Activated naive CD4-positive, alpha-beta T cell treated with Interleukin-2 at 50 U/mL for 16 hours (primary cell): Measurements from ENCODE around the gene U2AF1.
"Not testable (repeated sequence)": the region's sequence is repeated elsewhere in the genome, so short reads cannot be mapped to it uniquely, and the experiment has no call there.

Experiments
- DNase-seq: peaks from one replicate; pipeline ENCODE4 v3.0.0-alpha.2; 2020

U2AF1 gene

DNA sequence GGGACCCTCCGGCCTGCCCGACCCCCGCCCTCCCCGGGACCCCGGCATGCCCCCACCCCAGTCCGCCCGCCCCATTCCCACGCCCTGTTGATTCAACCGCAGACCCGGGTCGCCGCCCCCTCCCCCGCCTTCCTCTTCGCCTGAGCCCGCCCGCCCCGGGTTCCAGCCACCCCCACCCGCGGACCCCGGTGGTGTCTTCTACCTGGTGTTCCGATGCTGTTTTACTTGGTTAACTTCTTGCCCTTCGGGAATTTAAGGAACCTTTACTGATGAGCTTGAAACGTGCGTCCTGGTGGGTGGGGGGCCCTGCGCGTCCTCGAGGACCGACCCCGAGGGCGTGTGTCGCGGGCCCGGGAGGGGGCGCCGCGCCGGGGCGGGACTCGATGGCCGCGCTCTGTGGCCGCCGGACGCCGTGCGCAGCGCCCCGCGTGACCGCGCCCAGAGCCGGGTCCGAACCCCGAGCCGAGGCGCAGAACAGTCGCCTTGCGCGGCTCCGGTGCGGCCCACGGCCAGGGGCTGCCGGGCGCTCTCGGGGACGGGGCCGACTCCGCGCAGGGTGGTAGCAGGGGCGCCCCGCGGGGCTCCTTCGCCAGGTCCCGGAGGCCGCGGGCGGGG, 31.2 kb downstream of the U2AF1 start:
- not testable (repeated sequence) for DNase-seq

DNA sequence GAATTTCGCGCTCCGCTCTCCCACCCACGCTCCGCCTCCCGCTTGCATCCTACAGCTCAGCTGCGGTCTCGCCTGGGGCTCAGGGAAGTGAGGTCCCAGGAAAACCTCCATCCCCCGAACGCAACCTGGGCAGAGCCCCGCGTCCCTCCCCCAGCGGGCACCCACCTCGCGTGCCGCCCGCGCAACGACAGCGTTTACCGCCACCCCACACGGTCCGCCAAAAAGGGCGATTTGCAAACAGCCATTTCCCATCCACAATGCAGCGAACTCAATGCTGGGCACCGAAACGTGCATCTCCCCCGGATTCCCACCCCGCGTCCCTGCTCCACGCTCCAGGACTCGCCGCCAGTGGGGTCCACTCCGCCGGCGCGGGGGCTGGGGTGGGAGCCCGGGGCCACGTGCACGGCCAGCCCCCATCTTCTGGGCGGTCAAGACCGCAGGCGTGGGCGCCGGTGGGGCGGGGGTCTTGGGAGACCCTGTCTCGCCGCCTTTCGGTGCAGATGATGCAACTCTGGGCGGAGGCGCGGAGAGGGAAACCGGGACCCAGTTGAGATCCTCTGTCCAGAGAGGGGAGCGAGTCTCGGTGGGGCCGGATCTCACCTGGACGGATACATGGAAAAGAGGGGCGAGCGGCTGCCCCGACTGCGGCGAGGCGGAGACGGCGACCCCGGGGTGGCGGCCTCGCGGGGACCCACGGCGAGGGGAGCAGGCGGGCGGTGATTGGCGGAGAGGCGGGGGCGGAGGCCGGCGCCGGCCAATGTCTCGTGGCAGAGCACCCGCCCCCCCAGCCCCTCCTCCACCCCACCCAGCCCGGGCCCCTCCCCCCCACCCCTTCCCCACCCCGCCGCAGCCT, 32.0 kb downstream of the U2AF1 start, which contains the start of gene CBS:
Gene CBS, minus strand, starts transcription at position 666 of the 853 bp plus-strand sequence. CDS start 3,642 bp downstream, outside the sequence.
- not testable (repeated sequence) for DNase-seq

DNA sequence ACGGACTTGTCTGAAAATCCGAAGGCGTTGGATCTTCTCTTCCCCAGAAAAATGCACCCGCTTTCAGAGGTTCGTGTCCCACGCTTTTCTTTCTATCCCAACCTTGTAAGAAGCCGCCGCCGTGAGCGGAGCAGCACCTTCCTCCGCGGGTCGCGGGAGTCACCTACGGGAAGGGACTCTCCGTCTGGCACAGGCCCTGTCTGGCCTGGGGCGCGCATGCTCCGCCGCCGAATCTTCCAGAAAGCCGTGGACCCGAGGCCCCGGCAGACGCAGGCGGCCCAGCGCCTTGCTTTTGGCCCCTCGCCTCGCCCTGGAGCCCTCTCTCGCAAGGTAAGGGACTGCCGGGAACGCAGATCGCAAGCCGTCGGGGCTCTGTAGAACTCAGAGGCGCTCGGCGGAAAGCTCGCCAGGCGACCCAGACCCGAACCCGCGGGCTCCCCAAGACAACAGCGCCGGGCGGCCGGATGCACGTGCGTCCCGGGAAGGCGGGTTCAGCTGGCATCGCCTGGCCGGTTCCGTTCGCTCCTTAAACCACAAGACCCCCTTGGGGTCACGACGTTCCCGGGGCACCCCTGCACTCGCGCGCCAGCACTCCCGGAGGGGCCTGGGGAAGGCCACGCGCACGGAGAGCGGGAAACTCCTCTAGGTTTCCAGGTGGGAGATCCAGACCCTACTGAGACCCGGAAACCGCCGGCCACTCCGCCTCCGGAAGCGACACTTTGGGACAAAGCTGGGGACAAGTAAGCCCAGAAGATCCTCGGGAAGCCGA, 32.8 kb downstream of the U2AF1 start:
- not testable (repeated sequence) for DNase-seq

DNA sequence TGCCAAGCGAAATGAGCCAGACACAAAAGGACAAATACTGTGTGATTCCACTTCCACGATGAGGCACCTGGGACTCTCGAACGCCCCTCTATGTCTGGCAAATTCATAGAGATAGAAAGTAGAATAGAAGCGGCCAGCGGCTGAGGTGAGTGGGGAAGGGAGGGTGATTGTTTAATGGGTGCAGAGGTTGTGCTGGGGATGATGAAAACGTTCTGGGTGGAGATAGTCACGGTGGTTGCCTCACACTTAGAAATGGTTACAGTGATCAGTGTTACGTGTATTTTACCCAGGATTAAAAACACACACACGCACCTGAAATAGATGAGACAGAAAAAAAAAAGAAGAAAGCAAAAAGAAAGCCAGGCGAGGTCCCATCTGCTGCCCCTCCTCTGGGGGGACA, 34.6 kb downstream of the U2AF1 start:
- DNase-seq: not testable (repeated sequence)

DNA sequence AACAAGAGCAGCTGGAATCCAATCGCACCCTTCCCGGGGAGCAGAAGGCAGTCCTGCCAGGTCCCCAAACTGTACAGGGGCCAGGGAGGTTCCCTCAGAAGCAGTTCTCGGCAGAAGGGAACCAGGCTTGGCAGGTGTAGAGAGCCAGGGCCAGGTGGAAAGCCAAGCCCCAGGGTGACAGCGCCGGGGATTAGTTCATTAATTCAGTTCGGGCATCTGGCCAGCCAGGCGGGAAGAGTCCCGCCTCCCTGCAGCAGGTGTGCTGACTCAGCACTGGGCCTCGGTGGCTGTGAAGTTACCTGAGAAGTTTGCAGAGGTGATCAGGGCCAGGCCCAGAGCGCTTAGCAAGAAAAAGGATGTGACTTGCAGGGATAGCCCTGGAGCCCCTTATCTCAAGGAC, 37.7 kb downstream of the U2AF1 start:
- DNase-seq: not testable (repeated sequence)

DNA sequence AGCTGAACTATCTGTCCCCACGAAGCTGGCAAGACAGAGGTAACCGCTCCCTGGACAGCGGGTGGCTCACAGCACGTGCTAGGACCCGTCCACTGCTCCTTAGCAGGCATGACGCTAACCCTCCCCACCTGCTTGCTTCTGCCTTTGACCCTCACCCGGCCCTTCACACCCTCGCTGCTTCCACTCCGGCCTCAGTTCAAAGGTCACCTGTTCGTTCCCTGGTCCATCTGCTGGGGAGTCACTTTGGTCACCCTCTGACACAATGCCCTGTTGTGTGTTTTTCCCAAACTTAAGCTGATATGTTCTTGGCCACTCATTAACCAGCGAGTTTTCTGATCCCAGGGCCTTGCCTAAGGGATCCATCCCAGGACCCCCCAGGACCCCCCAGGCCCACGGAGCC, 39.3 kb downstream of the U2AF1 start:
- not testable (repeated sequence) for DNase-seq

DNA sequence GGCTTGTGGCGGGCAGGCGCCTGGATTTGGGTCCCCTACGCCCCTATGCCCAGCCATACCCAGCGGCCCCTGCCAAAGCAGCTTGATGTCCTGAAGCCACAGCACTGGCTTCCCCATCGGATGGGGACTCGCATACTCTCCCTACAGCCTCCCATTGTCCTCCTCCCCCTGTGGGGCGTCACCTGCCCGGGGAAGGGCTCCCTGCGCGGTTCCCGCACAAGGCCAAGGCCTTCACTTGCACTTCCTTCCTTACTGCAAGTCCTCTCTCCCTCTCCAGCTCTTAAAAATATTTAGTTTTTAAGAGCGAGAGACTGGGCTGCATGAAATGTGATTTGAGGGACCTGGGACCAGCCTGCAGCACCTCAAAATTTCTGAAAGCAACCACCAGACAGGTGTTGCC, 40.7 kb downstream of the U2AF1 start:
- not testable (repeated sequence) for DNase-seq

DNA sequence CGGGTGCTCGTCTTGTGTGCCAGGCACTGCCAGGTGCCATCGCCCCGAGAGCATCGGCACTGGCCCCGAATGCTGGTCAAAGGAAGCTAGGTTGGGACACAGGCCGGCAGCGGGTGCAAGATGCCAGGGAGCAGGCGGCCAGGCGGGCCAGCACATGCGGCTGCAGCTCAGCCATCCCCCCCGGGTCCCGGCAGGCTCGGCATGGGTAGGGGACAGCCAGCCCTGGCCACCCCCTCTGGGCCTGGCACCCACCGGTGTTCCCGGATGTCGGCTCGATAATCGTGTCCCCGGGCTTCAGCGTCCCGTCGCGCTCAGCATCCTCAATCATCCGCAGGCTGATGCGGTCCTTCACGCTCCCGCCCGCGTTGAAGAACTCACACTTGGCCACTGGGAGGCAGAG, 41.4 kb downstream of the U2AF1 start:
- not testable (repeated sequence) for DNase-seq

DNA sequence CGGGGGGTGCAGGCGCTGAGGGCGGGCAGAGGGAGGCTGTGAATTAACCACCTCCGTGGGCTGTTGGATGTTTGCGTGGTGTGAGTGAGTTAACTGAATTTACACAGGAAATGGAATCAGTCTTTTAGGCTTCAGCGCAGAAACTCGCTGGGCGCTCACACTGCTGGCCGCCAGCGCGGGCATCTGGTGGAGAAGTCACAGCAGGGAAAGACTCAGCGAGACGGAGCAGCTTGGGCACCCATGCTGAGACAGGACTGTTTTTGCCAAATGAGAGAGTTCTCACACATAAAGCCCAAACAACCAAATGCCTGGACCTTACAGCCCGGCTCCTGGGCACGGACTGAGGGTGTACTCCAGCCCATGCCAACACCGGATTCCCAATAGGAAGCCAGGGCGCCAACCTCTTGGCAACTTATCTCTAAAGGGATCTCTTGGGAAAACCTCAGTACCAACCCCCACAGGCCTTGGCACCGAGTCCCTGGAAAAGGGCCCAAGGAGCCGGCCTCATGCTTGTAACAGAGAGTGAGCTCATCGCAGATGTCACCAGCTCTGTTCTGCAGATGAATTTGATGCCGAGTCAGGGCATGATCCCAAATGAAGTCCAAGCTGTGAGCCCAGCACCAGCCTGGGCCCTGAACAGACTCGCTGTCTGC, 43.0 kb downstream of the U2AF1 start:
- not testable (repeated sequence) for DNase-seq

DNA sequence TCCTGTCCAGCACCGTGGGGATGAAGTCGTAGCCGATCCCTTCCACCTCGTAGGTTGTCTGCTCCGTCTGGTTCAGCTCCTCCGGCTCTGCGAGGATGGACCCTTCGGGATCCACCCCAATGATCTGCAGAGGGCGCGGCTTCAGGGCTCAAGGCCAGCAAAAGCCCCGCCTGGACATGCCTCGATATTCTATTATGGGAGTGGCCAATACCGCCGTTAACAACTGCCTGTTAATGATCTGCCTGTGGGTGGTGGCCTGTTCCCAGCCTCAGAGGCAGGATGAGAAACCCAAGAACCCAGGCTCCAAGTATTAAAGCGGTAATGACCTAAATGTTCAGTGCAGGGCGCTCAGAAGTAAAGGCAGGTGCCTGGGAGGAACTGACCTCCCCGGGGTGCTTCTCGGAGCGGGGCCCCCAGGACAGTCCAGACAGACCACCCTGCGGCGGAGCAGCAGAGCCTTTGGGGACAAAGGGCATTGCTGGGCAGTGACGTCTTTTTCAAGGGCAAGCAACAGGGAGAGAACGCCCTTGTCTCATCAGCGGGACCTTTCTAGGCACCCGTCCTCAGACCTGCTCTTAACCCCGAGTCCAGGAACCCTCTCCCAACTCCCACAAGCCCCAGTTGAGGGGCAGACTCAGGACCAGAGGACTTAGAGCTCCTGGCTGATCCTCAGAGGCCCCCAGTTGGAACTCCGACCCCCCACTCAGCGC, 44.3 kb downstream of the U2AF1 start:
- DNase-seq: not testable (repeated sequence)

DNA sequence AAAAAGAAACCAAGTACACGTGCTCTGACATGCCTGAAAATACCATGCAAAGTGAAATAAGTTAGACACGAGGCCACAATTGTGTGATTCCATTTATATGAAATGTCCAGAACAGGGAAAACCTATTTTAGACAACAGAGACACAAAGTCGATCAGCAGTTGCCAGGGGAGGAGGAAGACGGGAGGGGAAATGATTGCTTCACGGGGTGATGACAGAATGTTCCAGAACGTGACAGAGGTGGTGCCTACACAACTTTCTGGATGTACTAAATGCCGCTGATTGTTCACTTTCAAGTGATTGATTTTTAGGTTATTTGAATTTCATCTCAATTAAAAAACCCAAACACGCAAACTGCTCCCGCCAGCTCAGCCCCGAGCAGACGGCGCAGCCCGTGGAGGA, 54.3 kb downstream of the U2AF1 start:
- not testable (repeated sequence) for DNase-seq

DNA sequence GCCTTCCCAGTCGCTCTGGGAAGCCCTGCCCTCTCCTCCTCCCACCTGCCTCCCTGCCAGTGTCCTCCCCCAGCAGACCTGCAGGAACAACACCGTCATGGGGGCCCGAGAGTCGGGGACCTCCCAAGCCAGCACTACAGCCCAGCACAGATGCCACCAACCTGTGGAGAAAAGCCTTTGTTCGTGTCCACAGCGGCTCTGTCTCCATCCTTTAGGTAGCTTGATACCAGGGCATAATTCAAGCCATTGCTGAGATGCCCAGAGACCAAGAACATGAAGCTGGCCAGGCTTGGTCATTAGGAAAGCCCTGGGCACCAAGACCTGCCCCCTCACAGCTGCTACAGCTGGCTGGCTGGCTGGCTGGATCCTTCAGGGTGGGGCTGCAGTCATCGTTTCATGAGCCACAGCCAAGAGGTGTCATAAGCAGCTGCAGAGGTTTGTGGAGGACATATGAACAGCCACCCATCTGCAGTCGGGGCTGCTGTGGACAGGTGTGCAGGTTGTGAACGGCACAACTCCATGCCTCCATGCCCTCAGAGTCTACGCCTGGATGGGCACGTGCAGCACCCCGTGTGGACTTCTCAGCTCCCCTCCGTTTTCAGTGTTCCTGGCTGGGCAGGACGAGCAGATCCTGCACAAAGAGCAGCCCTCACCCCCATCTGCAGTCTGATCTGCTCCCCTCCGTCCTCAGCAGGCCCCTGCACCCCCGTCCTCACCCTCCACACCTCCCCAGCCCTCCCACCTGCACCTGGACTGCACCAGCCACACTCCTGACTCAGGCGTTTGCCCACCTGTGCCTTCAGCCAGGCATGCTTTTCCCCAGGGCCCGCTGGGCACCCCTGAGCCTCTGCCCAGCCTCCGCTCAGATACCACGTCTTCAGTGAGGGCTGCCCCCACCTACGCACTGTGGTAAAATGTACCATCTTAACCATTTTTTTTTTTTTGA, 61.2 kb downstream of the U2AF1 start:
- DNase-seq: not testable (repeated sequence)

DNA sequence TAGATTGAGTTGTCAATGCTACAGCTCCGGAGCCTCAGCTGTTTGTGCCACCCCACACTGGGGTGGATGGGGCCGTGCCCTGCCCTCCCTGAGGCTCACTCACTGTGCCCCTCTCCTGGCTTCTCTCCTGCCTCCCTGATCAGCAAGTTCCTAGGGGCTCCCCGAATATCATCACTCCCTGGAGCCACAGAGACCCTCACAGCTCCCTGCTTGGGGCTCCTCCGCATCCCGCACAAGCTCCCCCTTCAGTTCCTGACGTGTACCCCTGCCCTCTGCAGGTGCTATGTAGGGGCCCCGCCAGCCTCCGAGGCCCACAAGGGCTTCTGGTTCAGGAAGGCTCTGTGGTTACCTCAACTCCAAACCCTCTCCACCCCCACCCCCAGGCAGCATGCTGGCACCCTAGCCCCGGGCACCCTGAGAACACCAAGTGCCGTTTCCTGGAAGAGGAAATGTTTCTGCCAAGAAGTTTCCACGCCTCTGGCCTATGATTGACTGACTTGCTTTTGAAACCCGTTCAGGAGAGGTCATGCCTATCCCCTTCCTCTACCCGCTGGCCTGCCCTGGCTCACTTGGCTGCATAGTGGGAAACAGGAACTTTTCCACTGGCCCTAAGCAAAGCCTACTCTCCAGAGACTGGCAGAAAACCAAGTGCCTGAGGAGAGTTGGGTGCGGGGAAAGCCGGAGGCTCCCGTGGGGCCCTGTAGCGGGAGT, 62.0 kb downstream of the U2AF1 start:
- DNase-seq: not testable (repeated sequence)

DNA sequence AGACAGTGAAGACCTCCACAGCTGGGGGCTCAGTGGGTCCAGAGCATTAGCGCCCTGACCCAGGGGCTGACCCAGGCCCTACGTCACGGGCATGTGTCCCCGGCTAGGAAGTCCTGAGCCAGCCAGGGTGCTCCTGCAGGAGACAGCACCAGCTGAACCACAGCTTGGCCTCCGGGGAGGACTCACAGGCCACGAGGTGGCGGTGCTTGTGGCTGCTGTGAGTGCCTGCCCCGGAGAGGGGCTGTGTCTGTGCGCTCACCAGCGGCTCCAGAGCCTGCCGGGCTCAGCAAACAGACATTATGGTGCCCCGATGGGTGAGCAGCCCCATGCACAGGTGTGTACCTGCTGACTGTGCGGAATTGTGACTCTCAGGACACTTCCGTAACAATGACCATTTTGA, 62.8 kb downstream of the U2AF1 start:
- not testable (repeated sequence) for DNase-seq

DNA sequence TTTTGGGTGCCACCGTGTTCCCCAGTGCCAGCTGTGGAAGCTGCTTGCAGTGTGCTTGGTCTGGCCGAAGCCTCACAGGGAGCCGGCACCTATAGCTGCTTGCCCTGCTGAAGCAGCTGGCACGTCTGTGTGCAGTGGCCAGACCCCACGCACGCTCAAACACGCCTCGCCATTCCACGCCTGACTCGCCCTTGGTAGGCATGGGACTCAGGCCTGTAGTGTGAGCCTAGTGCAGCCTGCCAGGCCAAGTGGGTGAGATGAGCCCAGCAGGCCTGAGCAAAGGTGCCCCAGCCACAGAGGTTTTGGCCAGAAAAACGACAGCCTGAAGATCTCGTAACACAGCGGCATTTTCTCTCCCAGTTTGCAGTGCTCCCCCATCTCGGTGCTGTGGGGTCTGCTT, 64.1 kb downstream of the U2AF1 start:
- not testable (repeated sequence) for DNase-seq
